ENCODE data around the gene NR2F1-AS1. TPM values are rescaled to one million over a fixed set of nuclear protein-coding genes. Genes with fewer than 3 reads are reported as not detected.
A peak's percentile ranks its signal among the peaks of the same experiment; 100 is the strongest.

The NR2F1-AS1 gene
- polyA plus RNA-seq, 3 donors: not detected

GRCh38 chr5:93579692-93580062, 1.3 kb downstream of the NR2F1-AS1 start:
- H4K20me1 ChIP-seq (ENCODE audit: insufficient read depth, low read length): no peaks in the 10 kb centered on the region
- peaks cover 2 to 9% of the 10 kb centered on the region in 2 donors for H3K36me3 Mint-ChIP-seq
- peaks cover 28% of the 10 kb centered on the region for H3K4me1 Mint-ChIP-seq
- intact Hi-C loops (cut with micrococcal nuclease): loop anchor here (5.0 to 10.0 kb wide), 2 partner anchors 218 to 335 kb away; no protein-coding TSS in a partner anchor
- H3K4me2 ChIP-seq (replicated peaks; ENCODE audit: extremely low read depth, low read length, poor library complexity, severe bottlenecking): peak overlapping the region; percentile 76
- H3K4me3 Mint-ChIP-seq: peak overlapping the region in 1 of 2 donors; percentile 66
- TF ChIP-seq, protein P1, sequence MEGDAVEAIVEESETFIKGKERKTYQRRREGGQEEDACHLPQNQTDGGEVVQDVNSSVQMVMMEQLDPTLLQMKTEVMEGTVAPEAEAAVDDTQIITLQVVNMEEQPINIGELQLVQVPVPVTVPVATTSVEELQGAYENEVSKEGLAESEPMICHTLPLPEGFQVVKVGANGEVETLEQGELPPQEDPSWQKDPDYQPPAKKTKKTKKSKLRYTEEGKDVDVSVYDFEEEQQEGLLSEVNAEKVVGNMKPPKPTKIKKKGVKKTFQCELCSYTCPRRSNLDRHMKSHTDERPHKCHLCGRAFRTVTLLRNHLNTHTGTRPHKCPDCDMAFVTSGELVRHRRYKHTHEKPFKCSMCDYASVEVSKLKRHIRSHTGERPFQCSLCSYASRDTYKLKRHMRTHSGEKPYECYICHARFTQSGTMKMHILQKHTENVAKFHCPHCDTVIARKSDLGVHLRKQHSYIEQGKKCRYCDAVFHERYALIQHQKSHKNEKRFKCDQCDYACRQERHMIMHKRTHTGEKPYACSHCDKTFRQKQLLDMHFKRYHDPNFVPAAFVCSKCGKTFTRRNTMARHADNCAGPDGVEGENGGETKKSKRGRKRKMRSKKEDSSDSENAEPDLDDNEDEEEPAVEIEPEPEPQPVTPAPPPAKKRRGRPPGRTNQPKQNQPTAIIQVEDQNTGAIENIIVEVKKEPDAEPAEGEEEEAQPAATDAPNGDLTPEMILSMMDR (IDR thresholded peaks at IDR 0.05): no peak
- H3K4me3 ChIP-seq (replicated peaks in 1 of 3; ENCODE audit: low read depth in 2 of 3, low read length in 3 of 3): peak overlapping the region in 1 of 3 experiments; percentile 71
- H3K9ac ChIP-seq (ENCODE audit: insufficient read depth, low read length, poor library complexity, severe bottlenecking): no peak overlapping the region
- H3K9me3 ChIP-seq (replicated peaks in 1 of 2; ENCODE audit: control insufficient read depth in 1 of 2, insufficient read depth in 1 of 2, low read length in 2 of 2): peaks cover 0 to 55% of the 10 kb centered on the region in 2 donors
- H3K27me3 ChIP-seq (ENCODE audit: control insufficient read depth in 2 of 2, insufficient read depth in 2 of 2, low read length in 2 of 2): peaks cover 79 to 91% of the 10 kb centered on the region in 2 donors
- H3K79me2 ChIP-seq (ENCODE audit: insufficient read depth, low read length): no peaks in the 10 kb centered on the region
- WGBS (ENCODE audit: insufficient coverage): 2% methylated on average over 32 of the region's 32 CpGs
- peaks cover 31 to 49% of the 10 kb centered on the region in 2 donors for H3K4me1 ChIP-seq (ENCODE audit: control insufficient read depth in 1 of 2, insufficient read depth in 2 of 2, low read length in 2 of 2)
- H3K9me3 Mint-ChIP-seq: peaks cover 0 to 23% (median 11%) of the 10 kb centered on the region in 7 donors
- peak overlapping the region; percentile 35 for H2AFZ ChIP-seq (ENCODE audit: insufficient read depth, low read depth, low read length, poor library complexity, severe bottlenecking)
- no peak for DNase-seq
- no peaks in the 10 kb centered on the region for H3K36me3 ChIP-seq (replicated peaks in 1 of 2; ENCODE audit: control insufficient read depth in 1 of 2, insufficient read depth in 2 of 2, low read length in 2 of 2)
- no peak overlapping the region for H3K27ac ChIP-seq (ENCODE audit: low read depth in 1 of 2, low read length in 2 of 2)
- H3K27ac Mint-ChIP-seq: no peak overlapping the region
- peaks cover 20 to 61% (median 20%) of the 10 kb centered on the region in 3 donors for H3K27me3 Mint-ChIP-seq (ENCODE audit: low read depth in 3 of 3)

- Mint-ChIP-seq H3K4me3 (peak overlapping the region in 1 of 2 donors; percentile 81), H3K27me3 (ENCODE audit: low read depth in 3 of 3) (peaks cover 26 to 67% (median 26%) of the 10 kb centered on the region in 3 donors), H3K36me3 (peaks cover 2 to 9% of the 10 kb centered on the region in 2 donors), H3K9me3 (peaks cover 0 to 23% (median 11%) of the 10 kb centered on the region in 7 donors), H3K27ac (no peak overlapping the region), H3K4me1 (peaks cover 28% of the 10 kb centered on the region)
- no peak for DNase-seq
- WGBS (ENCODE audit: insufficient coverage): under 1% methylated on average over 33 of the region's 49 CpGs
- Histone ChIP-seq H3K27me3 (ENCODE audit: control insufficient read depth in 2 of 2, insufficient read depth in 2 of 2, low read length in 2 of 2) (peaks cover 85 to 97% of the 10 kb centered on the region in 2 donors), H3K4me3 (replicated peaks in 1 of 3; ENCODE audit: low read depth in 2 of 3, low read length in 3 of 3) (no peak overlapping the region), H3K27ac (ENCODE audit: low read depth in 1 of 2, low read length in 2 of 2) (no peak overlapping the region), H4K20me1 (ENCODE audit: insufficient read depth, low read length) (no peaks in the 10 kb centered on the region), H2AFZ (ENCODE audit: insufficient read depth, low read depth, low read length, poor library complexity, severe bottlenecking) (no peak overlapping the region), H3K9ac (ENCODE audit: insufficient read depth, low read length, poor library complexity, severe bottlenecking) (no peak overlapping the region), H3K4me1 (ENCODE audit: control insufficient read depth in 1 of 2, insufficient read depth in 2 of 2, low read length in 2 of 2) (peaks cover 31 to 49% of the 10 kb centered on the region in 2 donors), H3K9me3 (replicated peaks in 1 of 2; ENCODE audit: control insufficient read depth in 1 of 2, insufficient read depth in 1 of 2, low read length in 2 of 2) (peaks cover 0 to 61% of the 10 kb centered on the region in 2 donors), H3K4me2 (replicated peaks; ENCODE audit: extremely low read depth, low read length, poor library complexity, severe bottlenecking) (peak overlapping the region; percentile 28), H3K36me3 (replicated peaks in 1 of 2; ENCODE audit: control insufficient read depth in 1 of 2, insufficient read depth in 2 of 2, low read length in 2 of 2) (no peaks in the 10 kb centered on the region), H3K79me2 (ENCODE audit: insufficient read depth, low read length) (no peaks in the 10 kb centered on the region)
- intact Hi-C loops (cut with micrococcal nuclease): no loop called here
- TF ChIP-seq, protein P1 (IDR thresholded peaks at IDR 0.05): no peak
These were observed 2.0 kb downstream of the NR2F1-AS1 start for GRCh38 chr5:93578813-93579691.
